ENCODE data around the gene TMEM170A.

Gene TMEM170A

DNA sequence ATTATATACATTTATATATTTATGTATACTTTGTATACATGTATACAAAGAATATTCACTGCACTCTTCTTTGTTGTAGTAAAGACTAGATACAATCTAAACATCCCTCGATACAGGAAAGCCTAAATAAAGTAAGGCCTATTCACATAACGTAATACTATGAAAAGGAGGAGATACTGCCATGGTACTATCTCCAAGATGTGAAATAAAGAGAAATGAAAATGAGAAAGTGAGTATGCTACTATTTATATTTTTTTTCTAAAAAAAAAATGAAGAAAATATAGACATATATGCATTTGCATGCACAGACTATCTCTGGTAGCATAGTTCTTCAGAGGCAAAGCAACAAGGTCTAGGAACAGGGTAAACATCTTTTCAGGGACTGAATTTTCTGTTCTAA is 50.5 kb downstream of the TMEM170A start:
- no peaks in the 10 kb centered on the region for H3K27me3 ChIP-seq (ENCODE audit: control insufficient read depth, insufficient read depth, low read length)
- peaks cover 6% of the 10 kb centered on the region for H3K36me3 ChIP-seq (ENCODE audit: control insufficient read depth, insufficient read depth, low read length)
- H3K4me3 ChIP-seq (ENCODE audit: low read depth, low read length): no peak overlapping the region
- H3K9me3 ChIP-seq (ENCODE audit: control insufficient read depth, insufficient read depth, low read length): no peaks in the 10 kb centered on the region
- H3K9ac ChIP-seq (ENCODE audit: low read depth, low read length): no peak overlapping the region
- H3K4me1 ChIP-seq (ENCODE audit: control insufficient read depth, insufficient read depth, low read length): peaks cover 4% of the 10 kb centered on the region

DNA sequence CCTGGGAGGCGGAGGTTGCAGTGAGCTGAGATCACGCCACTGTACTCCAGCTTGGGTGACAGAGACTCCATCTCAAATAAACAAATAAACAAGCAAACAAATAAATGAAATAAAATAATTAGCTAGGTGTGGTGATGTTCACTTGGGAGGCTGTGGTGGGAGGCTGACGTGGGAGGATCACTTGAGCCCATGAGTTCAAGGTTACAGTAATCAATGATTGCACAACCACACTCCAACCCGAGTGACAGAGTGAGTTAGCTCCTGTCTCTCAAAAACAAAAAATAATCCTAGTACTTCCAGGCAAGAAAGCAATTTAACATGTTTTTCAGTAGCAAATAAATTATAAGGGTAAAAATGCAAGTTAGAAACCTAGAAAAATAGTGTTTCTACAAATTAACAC is 57.5 kb downstream of the TMEM170A start:
- H3K9me3 ChIP-seq (ENCODE audit: control insufficient read depth, insufficient read depth, low read length): no peaks in the 10 kb centered on the region
- H3K4me1 ChIP-seq (ENCODE audit: control insufficient read depth, insufficient read depth, low read length): no peaks in the 10 kb centered on the region
- no peak overlapping the region for H3K9ac ChIP-seq (ENCODE audit: low read depth, low read length)
- no peak overlapping the region for H3K4me3 ChIP-seq (ENCODE audit: low read depth, low read length)
- H3K36me3 ChIP-seq (ENCODE audit: control insufficient read depth, insufficient read depth, low read length): peaks cover 13% of the 10 kb centered on the region
- no peaks in the 10 kb centered on the region for H3K27me3 ChIP-seq (ENCODE audit: control insufficient read depth, insufficient read depth, low read length)

DNA sequence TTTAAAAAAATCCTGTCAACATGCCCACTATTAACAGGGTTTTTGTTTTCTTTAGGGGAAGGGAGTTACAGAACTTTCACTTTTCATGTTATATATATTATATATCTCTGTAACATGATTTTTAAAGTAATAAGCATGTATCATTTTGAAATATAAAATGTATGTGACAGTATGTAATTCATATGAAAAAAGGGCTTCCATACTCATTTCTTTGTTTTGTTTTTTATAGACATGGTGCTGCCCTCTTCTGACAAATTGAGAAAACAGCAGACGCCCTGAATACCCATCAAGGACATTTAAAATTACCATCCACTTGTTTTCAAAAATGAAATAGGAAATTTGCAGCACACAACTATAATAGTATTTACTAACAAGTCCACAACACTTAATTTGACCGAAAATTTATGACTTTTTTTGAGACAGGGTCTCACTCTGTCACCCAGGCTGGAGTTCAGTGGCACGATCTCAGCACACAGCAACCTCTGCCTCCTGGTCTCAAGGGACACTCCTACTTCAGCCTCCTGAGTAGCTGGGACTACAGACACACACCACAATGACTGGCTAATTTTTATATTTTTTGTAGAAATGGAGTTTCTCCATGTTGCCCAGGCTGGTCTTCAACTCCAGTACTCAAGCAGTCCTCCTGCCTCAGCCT is 61.5 kb downstream of the TMEM170A start:
- Histone ChIP-seq H3K36me3 (ENCODE audit: control insufficient read depth, insufficient read depth, low read length) (peaks cover 3% of the 10 kb centered on the region), H3K27me3 (ENCODE audit: control insufficient read depth, insufficient read depth, low read length) (no peaks in the 10 kb centered on the region), H3K9ac (ENCODE audit: low read depth, low read length) (no peak overlapping the region), H3K4me3 (ENCODE audit: low read depth, low read length) (no peak overlapping the region), H3K9me3 (ENCODE audit: control insufficient read depth, insufficient read depth, low read length) (no peaks in the 10 kb centered on the region), H3K4me1 (ENCODE audit: control insufficient read depth, insufficient read depth, low read length) (no peaks in the 10 kb centered on the region)

DNA sequence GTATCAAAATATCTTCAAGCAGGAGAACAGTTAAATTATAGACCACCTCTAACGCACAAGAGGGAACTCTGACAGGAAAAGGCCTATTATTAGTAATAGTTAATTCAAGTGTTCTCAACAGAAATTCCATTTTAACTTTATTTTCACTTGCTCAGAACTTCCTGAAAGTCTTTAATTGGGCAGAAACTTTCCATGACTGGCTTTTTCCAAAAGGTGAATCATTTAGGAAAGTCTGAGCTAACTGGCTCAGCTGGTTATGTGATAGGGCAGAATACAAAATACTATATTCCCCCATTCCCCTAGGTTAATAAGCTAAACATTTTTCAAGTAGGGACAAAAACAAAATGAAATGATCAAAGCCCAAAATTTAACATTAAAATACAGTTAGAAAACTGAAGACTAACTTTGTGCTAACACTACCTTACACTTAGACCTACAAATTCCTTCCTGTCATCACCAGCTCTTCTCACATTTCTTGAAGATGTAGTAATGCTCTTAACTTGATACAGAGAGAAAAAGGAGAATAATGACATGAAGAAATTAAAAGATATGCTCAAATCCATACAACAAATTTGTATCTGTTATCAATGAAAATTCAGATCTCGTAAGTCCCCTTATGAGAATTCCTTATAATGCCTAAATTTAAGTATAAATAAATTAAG is 62.2 kb downstream of the TMEM170A start:
- no peak overlapping the region for H3K4me3 ChIP-seq (ENCODE audit: low read depth, low read length)
- no peaks in the 10 kb centered on the region for H3K9me3 ChIP-seq (ENCODE audit: control insufficient read depth, insufficient read depth, low read length)
- no peaks in the 10 kb centered on the region for H3K36me3 ChIP-seq (ENCODE audit: control insufficient read depth, insufficient read depth, low read length)
- H3K27me3 ChIP-seq (ENCODE audit: control insufficient read depth, insufficient read depth, low read length): no peaks in the 10 kb centered on the region
- H3K9ac ChIP-seq (ENCODE audit: low read depth, low read length): no peak overlapping the region
- no peaks in the 10 kb centered on the region for H3K4me1 ChIP-seq (ENCODE audit: control insufficient read depth, insufficient read depth, low read length)

DNA sequence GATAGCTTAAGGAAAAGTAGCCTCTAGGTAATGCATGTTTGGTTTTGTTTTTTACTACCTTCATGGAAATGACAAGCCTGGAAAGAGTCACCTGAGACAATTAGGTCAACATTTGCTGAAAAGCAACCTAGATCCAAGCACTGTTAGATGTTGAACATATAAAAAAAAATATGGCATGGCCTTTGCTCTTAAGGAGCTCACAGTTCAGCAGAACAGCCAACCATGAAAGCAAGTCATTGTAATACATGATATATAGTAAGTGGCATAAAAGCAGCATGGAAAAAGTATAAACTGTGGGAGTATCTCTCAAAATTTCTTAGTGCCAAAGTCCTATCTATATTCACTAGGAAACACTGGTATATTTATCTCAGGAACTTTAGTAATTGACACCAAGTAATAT is 62.8 kb downstream of the TMEM170A start:
- Histone ChIP-seq H3K9me3 (ENCODE audit: control insufficient read depth, insufficient read depth, low read length) (no peaks in the 10 kb centered on the region), H3K9ac (ENCODE audit: low read depth, low read length) (no peak overlapping the region), H3K36me3 (ENCODE audit: control insufficient read depth, insufficient read depth, low read length) (no peaks in the 10 kb centered on the region), H3K4me3 (ENCODE audit: low read depth, low read length) (no peak overlapping the region), H3K27me3 (ENCODE audit: control insufficient read depth, insufficient read depth, low read length) (no peaks in the 10 kb centered on the region), H3K4me1 (ENCODE audit: control insufficient read depth, insufficient read depth, low read length) (no peaks in the 10 kb centered on the region)

DNA sequence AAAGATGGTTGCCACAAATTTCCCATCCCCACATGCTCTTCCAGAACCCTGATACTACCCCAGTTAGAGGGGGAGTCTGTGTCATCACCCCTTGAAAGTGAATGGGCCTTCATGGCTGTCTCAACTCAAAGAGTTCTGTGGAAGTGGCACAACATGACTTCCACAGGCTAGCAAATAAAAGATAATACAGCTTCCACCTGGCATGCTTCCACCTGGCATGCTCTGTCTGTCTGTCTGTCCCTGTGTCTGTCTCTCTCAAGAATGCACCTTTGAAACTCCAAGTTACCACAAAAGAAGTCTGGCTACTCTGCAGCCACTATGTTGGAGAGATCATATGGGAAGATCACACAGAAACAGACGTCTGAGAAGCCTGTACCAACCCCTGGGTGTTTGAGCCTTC is 66.2 kb downstream of the TMEM170A start:
- no peaks in the 10 kb centered on the region for H3K9me3 ChIP-seq (ENCODE audit: control insufficient read depth, insufficient read depth, low read length)
- H3K9ac ChIP-seq (ENCODE audit: low read depth, low read length): no peak overlapping the region
- peaks cover 8% of the 10 kb centered on the region for H3K36me3 ChIP-seq (ENCODE audit: control insufficient read depth, insufficient read depth, low read length)
- H3K4me1 ChIP-seq (ENCODE audit: control insufficient read depth, insufficient read depth, low read length): no peaks in the 10 kb centered on the region
- no peaks in the 10 kb centered on the region for H3K27me3 ChIP-seq (ENCODE audit: control insufficient read depth, insufficient read depth, low read length)
- no peak overlapping the region for H3K4me3 ChIP-seq (ENCODE audit: low read depth, low read length)

DNA sequence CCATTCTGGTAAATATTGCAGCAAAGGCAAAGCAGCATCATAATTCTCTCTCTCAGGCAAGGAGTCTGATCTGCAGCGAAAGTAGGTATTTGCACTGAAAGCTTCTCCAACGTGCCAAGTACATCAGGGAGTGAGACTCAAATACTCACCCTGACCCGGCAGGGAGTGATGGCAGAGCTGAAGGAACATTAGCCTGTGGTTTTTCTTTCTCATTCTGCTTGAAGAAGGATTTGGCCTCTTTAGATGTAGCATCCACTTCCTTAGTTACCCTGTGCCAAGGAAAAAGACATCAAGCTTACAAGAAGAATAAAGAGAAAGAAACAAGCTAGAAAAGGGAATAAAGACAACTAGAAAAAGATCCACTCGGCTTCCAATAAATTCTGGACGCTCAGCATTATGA is 69.5 kb downstream of the TMEM170A start:
- Histone ChIP-seq H3K27me3 (ENCODE audit: control insufficient read depth, insufficient read depth, low read length) (no peaks in the 10 kb centered on the region), H3K4me3 (ENCODE audit: low read depth, low read length) (no peak overlapping the region), H3K9ac (ENCODE audit: low read depth, low read length) (no peak overlapping the region), H3K9me3 (ENCODE audit: control insufficient read depth, insufficient read depth, low read length) (no peaks in the 10 kb centered on the region), H3K4me1 (ENCODE audit: control insufficient read depth, insufficient read depth, low read length) (no peaks in the 10 kb centered on the region), H3K36me3 (ENCODE audit: control insufficient read depth, insufficient read depth, low read length) (peaks cover 14% of the 10 kb centered on the region)
